Kidney epithelial cell (primary cell): ENCODE measurements around the gene REG4. TPM values are rescaled to one million over a fixed set of nuclear protein-coding genes. Genes with fewer than 3 reads are reported as not detected.

Experiments used
- DNase-seq: peaks from one replicate; pipeline ENCODE4 v3.0.0-alpha.2; 2010; ENCODE audit warnings: low read depth
- H3K27me3 ChIP-seq: 2 replicates; pipeline ENCODE4 v1.6.0; 2011; ENCODE audit warnings: low read length; ENCODE audit not compliant: control insufficient read depth, insufficient read depth
- H3K36me3 ChIP-seq: 2 replicates; pipeline ENCODE4 v1.5.1; 2011; ENCODE audit warnings: low read length; ENCODE audit not compliant: control insufficient read depth, insufficient read depth
- H3K4me3 ChIP-seq: 2 replicates; pipeline ENCODE4 v1.5.1; 2011; ENCODE audit warnings: low read depth, mild to moderate bottlenecking, control low read depth, low read length
- total RNA-seq: library from RNA; depleted of rRNA; stranded (reverse); fragments of >200 nt; gene quantifications from 2 replicates; pipeline ENCODE4 v1.2.3, GENCODE V29; 2015
- TF ChIP-seq, protein P1 (sequence below): IDR thresholded peaks from 2 replicates; pipeline ENCODE4 v1.5.1; 2011; ENCODE audit warnings: mild to moderate bottlenecking, moderate library complexity, low read length, control low read depth, inconsistent platforms; ENCODE audit not compliant: insufficient read depth, poor library complexity, severe bottlenecking

Gene REG4
- total RNA-seq, 1 donor from 2014 or later: not detected

DNA sequence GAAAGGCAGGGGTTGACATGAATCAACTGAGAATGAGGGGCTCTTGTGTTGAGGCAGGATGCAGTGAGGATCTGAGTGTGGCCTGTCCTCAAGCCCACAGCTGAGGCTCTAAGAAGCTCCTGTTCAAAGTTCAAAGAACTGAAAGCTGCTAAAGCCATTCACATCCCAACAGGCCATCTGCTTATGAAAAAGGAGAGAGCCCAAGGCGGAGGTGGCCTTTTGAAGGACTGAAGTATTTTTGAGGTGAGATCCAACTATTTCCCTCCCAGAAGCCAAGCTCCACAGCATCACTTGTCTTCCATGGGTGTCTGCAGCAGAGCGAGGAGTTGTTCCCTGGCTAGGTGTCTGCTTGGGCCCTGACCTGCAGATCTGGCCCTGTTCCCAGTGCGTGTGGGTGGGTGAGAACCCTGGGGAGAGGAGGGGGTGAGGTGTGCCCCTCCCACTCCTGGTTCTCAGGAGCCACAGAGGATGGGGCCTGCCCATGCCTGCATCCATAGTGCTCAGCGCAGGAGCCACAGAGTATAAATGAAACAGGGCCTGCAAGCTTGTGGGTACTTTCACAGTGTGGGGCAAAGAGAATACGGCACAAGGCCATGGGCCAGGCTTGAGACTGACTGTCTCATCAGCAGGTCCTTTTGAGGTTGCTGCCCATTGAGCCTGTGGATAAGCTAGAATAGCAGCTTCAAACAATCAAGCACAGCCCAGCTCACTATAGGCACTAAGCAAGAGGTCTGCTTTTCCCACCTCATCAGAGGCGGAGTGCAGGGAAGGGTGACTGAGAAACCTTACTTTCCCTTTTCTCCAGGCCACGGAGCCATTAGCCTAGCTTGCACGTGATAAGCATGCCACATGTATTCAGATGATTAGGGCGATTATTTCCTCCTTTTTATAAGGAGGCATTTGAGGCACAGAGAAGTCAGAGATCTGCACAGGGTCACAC is 15.7 kb downstream of the REG4 start:
- TF ChIP-seq, protein P1, sequence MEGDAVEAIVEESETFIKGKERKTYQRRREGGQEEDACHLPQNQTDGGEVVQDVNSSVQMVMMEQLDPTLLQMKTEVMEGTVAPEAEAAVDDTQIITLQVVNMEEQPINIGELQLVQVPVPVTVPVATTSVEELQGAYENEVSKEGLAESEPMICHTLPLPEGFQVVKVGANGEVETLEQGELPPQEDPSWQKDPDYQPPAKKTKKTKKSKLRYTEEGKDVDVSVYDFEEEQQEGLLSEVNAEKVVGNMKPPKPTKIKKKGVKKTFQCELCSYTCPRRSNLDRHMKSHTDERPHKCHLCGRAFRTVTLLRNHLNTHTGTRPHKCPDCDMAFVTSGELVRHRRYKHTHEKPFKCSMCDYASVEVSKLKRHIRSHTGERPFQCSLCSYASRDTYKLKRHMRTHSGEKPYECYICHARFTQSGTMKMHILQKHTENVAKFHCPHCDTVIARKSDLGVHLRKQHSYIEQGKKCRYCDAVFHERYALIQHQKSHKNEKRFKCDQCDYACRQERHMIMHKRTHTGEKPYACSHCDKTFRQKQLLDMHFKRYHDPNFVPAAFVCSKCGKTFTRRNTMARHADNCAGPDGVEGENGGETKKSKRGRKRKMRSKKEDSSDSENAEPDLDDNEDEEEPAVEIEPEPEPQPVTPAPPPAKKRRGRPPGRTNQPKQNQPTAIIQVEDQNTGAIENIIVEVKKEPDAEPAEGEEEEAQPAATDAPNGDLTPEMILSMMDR: no peak
- no peaks in the 10 kb centered on the region for H3K27me3 ChIP-seq
- no peak overlapping the region for H3K4me3 ChIP-seq
- no peak for DNase-seq
- no peaks in the 10 kb centered on the region for H3K36me3 ChIP-seq

DNA sequence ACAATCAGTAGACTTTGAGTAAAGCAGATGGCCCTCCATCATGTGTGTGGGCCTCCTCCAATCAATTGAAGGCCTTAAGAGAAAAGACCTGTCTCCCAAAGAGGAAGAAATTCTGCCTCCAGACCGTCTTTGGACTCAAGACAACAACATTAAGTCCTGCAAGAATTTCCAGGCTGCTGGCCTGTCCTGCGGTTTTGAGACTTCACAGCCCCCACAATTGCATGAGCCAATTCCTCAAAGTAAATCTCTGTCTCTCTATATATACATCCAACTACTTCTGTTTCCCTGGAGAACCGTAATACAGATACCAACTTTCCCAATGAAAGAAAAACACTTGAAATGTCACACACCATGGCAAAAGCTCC is 16.4 kb downstream of the REG4 start:
- TF ChIP-seq, protein P1: no peak
- Histone ChIP-seq H3K36me3 (no peaks in the 10 kb centered on the region), H3K4me3 (no peak overlapping the region), H3K27me3 (no peaks in the 10 kb centered on the region)
- no peak for DNase-seq

DNA sequence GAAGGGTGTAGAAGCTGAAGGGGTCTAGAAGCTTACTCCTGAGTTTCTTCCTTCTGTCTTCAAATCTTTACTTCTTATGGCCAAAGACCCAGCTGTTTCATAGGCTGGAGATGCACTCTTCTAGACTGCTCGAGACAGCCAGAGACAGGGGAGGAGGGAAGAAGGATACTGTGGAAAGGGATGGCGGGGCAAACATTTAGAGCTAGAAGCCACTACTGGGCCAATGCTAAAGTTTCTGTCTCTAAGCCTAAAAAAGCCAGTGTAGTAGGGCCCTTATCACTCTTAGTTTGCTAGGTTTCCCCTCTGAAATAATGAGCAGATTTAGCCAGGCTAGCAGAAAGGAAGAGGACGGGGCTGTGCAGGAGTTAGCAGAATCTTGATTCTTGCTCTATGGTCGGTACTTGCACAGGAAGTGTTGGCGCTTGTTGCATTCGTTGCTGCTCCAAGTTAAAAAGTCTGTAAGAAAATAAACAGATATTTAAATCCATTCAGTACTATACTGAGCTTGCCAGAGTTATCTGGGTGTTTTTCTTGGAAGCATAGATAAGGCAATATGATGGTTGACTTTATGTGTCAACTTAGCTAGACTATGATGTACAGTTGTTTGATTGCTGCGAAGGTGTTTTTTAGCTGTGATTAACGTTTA is 16.9 kb downstream of the REG4 start:
- DNase-seq: no peak
- no peak overlapping the region for H3K4me3 ChIP-seq
- TF ChIP-seq, protein P1: no peak
- H3K36me3 ChIP-seq: no peaks in the 10 kb centered on the region
- H3K27me3 ChIP-seq: no peaks in the 10 kb centered on the region

GRCh38 chr1:119791377-119791776 is 19.9 kb downstream of the REG4 start:
- TF ChIP-seq, protein P1: no peak
- Histone ChIP-seq H3K36me3 (no peaks in the 10 kb centered on the region), H3K4me3 (no peak overlapping the region), H3K27me3 (no peaks in the 10 kb centered on the region)
- no peak for DNase-seq

DNA sequence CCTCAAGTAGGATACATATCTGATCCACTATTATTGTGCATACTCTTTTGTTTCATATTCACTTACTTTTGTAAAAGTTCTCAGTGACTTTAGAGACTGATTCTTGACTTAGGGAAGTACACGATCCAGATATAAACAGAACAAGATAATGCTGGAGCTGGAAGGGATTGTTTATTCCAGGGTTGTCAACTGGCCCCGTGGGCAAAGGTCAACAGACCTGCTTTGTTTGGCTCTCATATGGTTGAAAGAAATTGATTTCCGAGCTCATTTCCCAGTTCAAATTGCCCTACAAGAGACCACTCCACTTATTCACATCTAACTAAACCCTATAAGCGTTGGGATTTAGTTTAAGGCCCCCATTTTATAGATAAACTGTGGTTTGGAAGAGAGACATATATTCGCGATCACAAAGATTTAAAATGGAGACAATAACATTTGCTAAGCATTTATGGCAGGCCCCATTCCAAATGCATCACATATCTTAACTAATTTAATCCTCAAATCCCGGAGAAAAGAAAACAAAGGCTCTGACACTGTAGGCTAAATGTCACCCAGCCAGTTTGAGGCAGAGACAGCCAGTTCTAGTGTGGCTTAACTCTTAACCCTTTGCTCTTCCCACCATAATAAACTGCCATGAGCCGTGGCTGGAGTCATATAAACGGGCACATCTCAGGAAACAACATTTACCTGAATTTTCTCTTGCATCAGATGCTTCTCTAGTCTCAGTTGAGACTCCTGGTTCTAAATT is 20.6 kb downstream of the REG4 start:
- Histone ChIP-seq H3K4me3 (no peak overlapping the region), H3K36me3 (no peaks in the 10 kb centered on the region), H3K27me3 (no peaks in the 10 kb centered on the region)
- TF ChIP-seq, protein P1: no peak
- DNase-seq: no peak
